Right lobe of liver (tissue), 6 donors: ENCODE results near the gene CPPED1. TPM values are rescaled to one million over a fixed set of nuclear protein-coding genes. Genes with fewer than 3 reads are reported as not detected.

Experiments
- ATAC-seq, 4 donors: fragments of 200-7000 bp; cut with Tn5 transposase; one replicate each; pipeline ENCODE4 v1.9.1; 2020; ENCODE audit warnings: mild to moderate bottlenecking in 4 of 4, moderate library complexity in 4 of 4
- DNase-seq, 3 donors: peaks; one replicate each; pipeline ENCODE4 v3.0.0-alpha.2; 2020
- H3K27ac ChIP-seq, 3 donors: fragments of 200-600 bp; one replicate each; pipeline ENCODE4 v1.8.0; 2022
- H3K27me3 ChIP-seq, 2 donors: fragments of 200-600 bp; one replicate each; pipeline ENCODE4 v1.8.0; 2022
- H3K36me3 ChIP-seq, 4 donors: fragments of 200-600 bp; sonication (generic) in 1 of 4; one replicate each; pipeline versions ENCODE4 v1.5.1 to v1.8.0; 2017 to 2022; ENCODE audit warnings: control low read depth in 1 of 4
- H3K4me1 ChIP-seq, 4 donors: fragments of 200-600 bp; sonication (generic) in 1 of 4; one replicate each; pipeline versions ENCODE4 v1.5.1 to v1.8.0; 2017 to 2022; ENCODE audit warnings: control low read depth in 1 of 4
- H3K4me3 ChIP-seq, 3 donors: fragments of 200-600 bp; one replicate each; pipeline ENCODE4 v1.8.0; 2022
- H3K9me3 ChIP-seq, 4 donors: fragments of 200-600 bp; sonication (generic) in 1 of 4; one replicate each; pipeline versions ENCODE4 v1.5.1 to v1.8.0; 2017 to 2022; ENCODE audit warnings: control low read depth in 1 of 4
- CTCF ChIP-seq, 4 donors: fragments of 200-600 bp in 3 of 4; fragments of 450-650 bp in 1 of 4; IDR thresholded peaks; one replicate each; pipeline versions ENCODE4 v1.5.1 to v1.8.0; 2016 to 2022; ENCODE audit warnings: antibody characterized with exemption in 4 of 4, mild to moderate bottlenecking in 2 of 4
- POLR2A ChIP-seq: fragments of 450-650 bp; IDR thresholded peaks from one replicate; pipeline ENCODE4 v1.6.1; 2017; ENCODE audit warnings: antibody characterized with exemption, mild to moderate bottlenecking
- WGBS: methylation state at CpG from one replicate; pipeline ENCODE4 v1.1.6; 2018; ENCODE audit warnings: low coverage, low lambda C conversion rate; ENCODE audit not compliant: insufficient coverage; ENCODE audit errors: missing lambda C conversion rate; 5-methylcytosine and 5-hydroxymethylcytosine counted together
- intact Hi-C, 2 donors: fragments of 100-400 bp; cut with DNase I; formaldehyde crosslinking; loops; one replicate each; pipeline versions ENCODE4 v1.11.2 to v1.14.1; 2022
- total RNA-seq, 6 experiments: library from RNA; depleted of rRNA in 2 of 6; stranded (reverse); fragments of >200 nt in 2 of 6; fragmentation: NEBNext Ultra II Directional in 3 of 6; extraction: Animal tissue kit (Norgen Biotek cat#: 25700) in 3 of 6; gene quantifications; one replicate each; pipeline versions ENCODE4 v1.1.0 to v1.2.4, GENCODE V29; 2016 to 2023
- donor health status: DM: no; HTN: yes; CAD: no.
- donor health status: DM: no; HTN: no; CAD: no.
- donor health status: DM: no; HTN: no; CAD: no.
- donor health status: DM: no; HTN: yes; CAD: no.
- donor health status: DM: no; HTN: yes; CAD: no.

The CPPED1 gene
- total RNA-seq, 6 experiments from 2014 or later, result 24.0 to 41.6 (median 31.0) TPM

GRCh38 chr16:12784076-12784475 lies 19.6 kb downstream of the CPPED1 start:
- no peak for ATAC-seq
- intact Hi-C loops, result no loop called here

GRCh38 chr16:12781777-12782176 lies 21.9 kb downstream of the CPPED1 start:
- no peak for ATAC-seq

More at GRCh38 chr16:12784076-12784475, 19.6 kb downstream of the CPPED1 start:
- Histone ChIP-seq H3K36me3 (peaks cover 0 to 16% (median 4%) of the 10 kb centered on the region in 4 donors), H3K4me1 (no peaks in the 10 kb centered on the region), H3K4me3 (no peak overlapping the region), H3K27me3 (no peaks in the 10 kb centered on the region), H3K27ac (no peak overlapping the region), H3K9me3 (no peaks in the 10 kb centered on the region)
- DNase-seq, result no peak
- TF ChIP-seq CTCF (IDR thresholded peaks at IDR 0.05) (no peak), POLR2A (no peak)

GRCh38 chr16:12780467-12780866 lies 23.2 kb downstream of the CPPED1 start:
- H3K4me3 ChIP-seq, result no peak overlapping the region
- intact Hi-C loops, result no loop called here
- no peaks in the 10 kb centered on the region for H3K9me3 ChIP-seq
- TF ChIP-seq CTCF (IDR thresholded peaks at IDR 0.05) (no peak), POLR2A (no peak)
- H3K27me3 ChIP-seq, result no peaks in the 10 kb centered on the region
- H3K4me1 ChIP-seq, result no peaks in the 10 kb centered on the region
- peaks cover 0 to 16% (median 4%) of the 10 kb centered on the region in 4 donors for H3K36me3 ChIP-seq
- DNase-seq (no peak), ATAC-seq (no peak)
- no peak overlapping the region for H3K27ac ChIP-seq
- no CpG with 5 or more reads among the region's 2 CpGs for WGBS

More at GRCh38 chr16:12781777-12782176, 21.9 kb downstream of the CPPED1 start:
- DNase-seq, result no peak
- intact Hi-C loops, result no loop called here
- Histone ChIP-seq H3K36me3 (peaks cover 0 to 16% (median 4%) of the 10 kb centered on the region in 4 donors), H3K4me3 (no peak overlapping the region), H3K4me1 (no peaks in the 10 kb centered on the region), H3K27me3 (no peaks in the 10 kb centered on the region), H3K9me3 (no peaks in the 10 kb centered on the region), H3K27ac (no peak overlapping the region)
- TF ChIP-seq CTCF (IDR thresholded peaks at IDR 0.05), result no peak
- TF ChIP-seq POLR2A, result no peak
- 89% methylated on average over 7 of the region's 8 CpGs for WGBS

- Histone ChIP-seq H3K9me3 (no peaks in the 10 kb centered on the region), H3K4me3 (no peak overlapping the region), H3K27me3 (no peaks in the 10 kb centered on the region), H3K27ac (no peak overlapping the region), H3K36me3 (peaks cover 0 to 16% (median 7%) of the 10 kb centered on the region in 4 donors), H3K4me1 (no peaks in the 10 kb centered on the region)
- DNase-seq (no peak), ATAC-seq (no peak)
- 83% methylated on average over 2 of the region's 2 CpGs for WGBS
- intact Hi-C loops, result no loop called here
- TF ChIP-seq POLR2A (no peak), CTCF (IDR thresholded peaks at IDR 0.05) (no peak)
Measured at GRCh38 chr16:12778726-12779125, 25.0 kb downstream of the CPPED1 start.
